Endodermal cell (in vitro differentiated cells): Measurements from ENCODE around the gene TUBGCP6. TPM values are rescaled to one million over a fixed set of nuclear protein-coding genes. Genes with fewer than 3 reads are reported as not detected.

Experiments
- DNase-seq: peaks from one replicate; pipeline ENCODE4 v3.0.0-alpha.2; 2017
- H3K27ac ChIP-seq: 2 replicates; pipeline ENCODE4 v1.5.1; 2013; ENCODE audit warnings: mild to moderate bottlenecking, low read depth, low read length, moderate library complexity
- H3K27me3 ChIP-seq: 2 replicates; pipeline ENCODE4 v1.6.1; 2013; ENCODE audit warnings: mild to moderate bottlenecking, low read length, moderate library complexity; ENCODE audit not compliant: insufficient read depth, control insufficient read depth, poor library complexity, severe bottlenecking
- H3K36me3 ChIP-seq: 2 replicates; pipeline ENCODE4 v1.7.0; 2013; ENCODE audit warnings: mild to moderate bottlenecking, low read length, moderate library complexity; ENCODE audit not compliant: control insufficient read depth, insufficient read depth
- H3K4me1 ChIP-seq: one replicate; pipeline ENCODE4 v1.7.0; 2013; ENCODE audit warnings: low read length; ENCODE audit not compliant: control insufficient read depth, insufficient read depth
- H3K4me3 ChIP-seq: 2 replicates; pipeline ENCODE4 v1.5.1; 2013; ENCODE audit warnings: mild to moderate bottlenecking, low read length, moderate library complexity
- H3K9ac ChIP-seq: 2 replicates; pipeline ENCODE4 v1.6.1; 2013; ENCODE audit warnings: mild to moderate bottlenecking, low read length, moderate library complexity; ENCODE audit not compliant: poor library complexity, severe bottlenecking; ENCODE audit errors: extremely low read depth
- H3K9me3 ChIP-seq: 2 replicates; pipeline ENCODE4 v1.6.1; 2013; ENCODE audit warnings: mild to moderate bottlenecking, low read length, moderate library complexity; ENCODE audit not compliant: control insufficient read depth
- H3K27ac Mint-ChIP-seq: 2 replicates; pipeline ENCODE4 v1.8.0; 2020; ENCODE audit warnings: mixed read lengths
- H3K27me3 Mint-ChIP-seq: 2 replicates; pipeline ENCODE4 v1.8.0; 2021; ENCODE audit warnings: mild to moderate bottlenecking, mixed read lengths; ENCODE audit not compliant: insufficient read depth
- H3K36me3 Mint-ChIP-seq: 2 replicates; pipeline ENCODE4 v1.8.0; 2020; ENCODE audit warnings: low read depth, mixed read lengths
- H3K4me1 Mint-ChIP-seq: 2 replicates; pipeline ENCODE4 v1.8.0; 2020; ENCODE audit warnings: mixed read lengths
- H3K4me3 Mint-ChIP-seq: 2 replicates; pipeline ENCODE4 v1.8.0; 2020; ENCODE audit warnings: mild to moderate bottlenecking, moderate library complexity, mixed read lengths
- H3K9me3 Mint-ChIP-seq: 2 replicates; pipeline ENCODE4 v1.8.0; 2020; ENCODE audit warnings: mild to moderate bottlenecking, mixed read lengths
- CTCF ChIP-seq: fragments of 200-600 bp; sonication (generic); conservative IDR thresholded peaks from 2 replicates; pipeline ENCODE4 v1.5.0; 2021; ENCODE audit warnings: antibody characterized with exemption, mild to moderate bottlenecking
- WGBS, 2 experiments: methylation state at CpG; one replicate each; pipeline versions ENCODE4 v1.1.5 to v1.1.7; 2013; ENCODE audit warnings: missing lambda C conversion rate in 2 of 2, mixed read lengths in 1 of 2; ENCODE audit not compliant: insufficient coverage in 1 of 2, insufficient read length in 1 of 2; 5-methylcytosine and 5-hydroxymethylcytosine counted together
- total RNA-seq, 2 donors: library from RNA; stranded (reverse); fragmentation: NEBNext Ultra II Directional in 1 of 2; extraction: Animal tissue kit (Norgen Biotek cat#: 25700) in 1 of 2; gene quantifications; 2 replicates in 1 of 2; 3 replicates in 1 of 2; pipeline ENCODE4 v1.2.1, GENCODE V29; 2021

The TUBGCP6 gene
- total RNA-seq, 2 donors from 2014 or later, result 43.7 to 46.0 TPM

- DNase-seq, result no peak
- Mint-ChIP-seq H3K36me3 (peaks cover 12% of the 10 kb centered on the region), H3K4me1 (peaks cover 5% of the 10 kb centered on the region), H3K9me3 (no peaks in the 10 kb centered on the region), H3K27me3 (peaks cover 4% of the 10 kb centered on the region), H3K4me3 (no peak overlapping the region), H3K27ac (no peak overlapping the region)
- no peak for TF ChIP-seq CTCF
- H3K36me3 ChIP-seq, result peaks cover 10% of the 10 kb centered on the region
- no peak overlapping the region for H3K9ac ChIP-seq
- H3K9me3 ChIP-seq, result no peaks in the 10 kb centered on the region
- 87 to 89% methylated on average over 17 to 30 of the region's 31 CpGs for WGBS, 2 experiments
- no peaks in the 10 kb centered on the region for H3K4me1 ChIP-seq
- no peaks in the 10 kb centered on the region for H3K27me3 ChIP-seq
- no peak overlapping the region for H3K4me3 ChIP-seq
- no peak overlapping the region for H3K27ac ChIP-seq
Observed at GRCh38 chr22:50257451-50258360, 12.9 kb upstream of the TUBGCP6 start.

- Histone ChIP-seq H3K9ac (no peak overlapping the region), H3K27me3 (no peaks in the 10 kb centered on the region), H3K4me1 (no peaks in the 10 kb centered on the region), H3K4me3 (no peak overlapping the region), H3K36me3 (peaks cover 10% of the 10 kb centered on the region), H3K9me3 (no peaks in the 10 kb centered on the region), H3K27ac (no peak overlapping the region)
- peaks cover under 1% of the 10 kb centered on the region for H3K27me3 Mint-ChIP-seq
- H3K36me3 Mint-ChIP-seq, result peaks cover 12% of the 10 kb centered on the region
- 93% methylated on average over 13 to 16 of the region's 16 CpGs for WGBS, 2 experiments
- TF ChIP-seq CTCF, result no peak
- no peak for DNase-seq
- peaks cover under 1% of the 10 kb centered on the region for H3K4me1 Mint-ChIP-seq
- H3K4me3 Mint-ChIP-seq, result no peak overlapping the region
- H3K9me3 Mint-ChIP-seq, result no peaks in the 10 kb centered on the region
- no peak overlapping the region for H3K27ac Mint-ChIP-seq
Observed at GRCh38 chr22:50257041-50257440, 12.2 kb upstream of the TUBGCP6 start.

- Histone ChIP-seq H3K9me3 (no peaks in the 10 kb centered on the region), H3K4me3 (no peak overlapping the region), H3K9ac (no peak overlapping the region), H3K27me3 (no peaks in the 10 kb centered on the region), H3K27ac (no peak overlapping the region), H3K4me1 (no peaks in the 10 kb centered on the region), H3K36me3 (peaks cover 10% of the 10 kb centered on the region)
- WGBS, 2 experiments, result 89 to 90% methylated on average over 7 to 12 of the region's 12 CpGs
- Mint-ChIP-seq H3K4me3 (no peak overlapping the region), H3K27ac (no peak overlapping the region), H3K9me3 (no peaks in the 10 kb centered on the region), H3K36me3 (peaks cover 12% of the 10 kb centered on the region), H3K27me3 (no peaks in the 10 kb centered on the region), H3K4me1 (no peaks in the 10 kb centered on the region)
- TF ChIP-seq CTCF, result no peak
- DNase-seq, result no peak
Observed at GRCh38 chr22:50256258-50256862, 11.5 kb upstream of the TUBGCP6 start.
